GM19468 (cell line): Measurements from ENCODE around the gene ZNF789.

ENCODE experiments used
- ATAC-seq: cut with Tn5 transposase; IDR thresholded peaks from one replicate; pipeline ENCODE4 v1.9.1; 2021; ENCODE audit warnings: mild to moderate bottlenecking, moderate library complexity, moderate number of reproducible peaks; ENCODE audit not compliant: unreplicated experiment; ENCODE audit errors: extremely low read depth

ZNF789 gene

GRCh38 chr7:99457050-99457649 is 15.5 kb upstream of the ZNF789 start:
- ATAC-seq = no peak

DNA sequence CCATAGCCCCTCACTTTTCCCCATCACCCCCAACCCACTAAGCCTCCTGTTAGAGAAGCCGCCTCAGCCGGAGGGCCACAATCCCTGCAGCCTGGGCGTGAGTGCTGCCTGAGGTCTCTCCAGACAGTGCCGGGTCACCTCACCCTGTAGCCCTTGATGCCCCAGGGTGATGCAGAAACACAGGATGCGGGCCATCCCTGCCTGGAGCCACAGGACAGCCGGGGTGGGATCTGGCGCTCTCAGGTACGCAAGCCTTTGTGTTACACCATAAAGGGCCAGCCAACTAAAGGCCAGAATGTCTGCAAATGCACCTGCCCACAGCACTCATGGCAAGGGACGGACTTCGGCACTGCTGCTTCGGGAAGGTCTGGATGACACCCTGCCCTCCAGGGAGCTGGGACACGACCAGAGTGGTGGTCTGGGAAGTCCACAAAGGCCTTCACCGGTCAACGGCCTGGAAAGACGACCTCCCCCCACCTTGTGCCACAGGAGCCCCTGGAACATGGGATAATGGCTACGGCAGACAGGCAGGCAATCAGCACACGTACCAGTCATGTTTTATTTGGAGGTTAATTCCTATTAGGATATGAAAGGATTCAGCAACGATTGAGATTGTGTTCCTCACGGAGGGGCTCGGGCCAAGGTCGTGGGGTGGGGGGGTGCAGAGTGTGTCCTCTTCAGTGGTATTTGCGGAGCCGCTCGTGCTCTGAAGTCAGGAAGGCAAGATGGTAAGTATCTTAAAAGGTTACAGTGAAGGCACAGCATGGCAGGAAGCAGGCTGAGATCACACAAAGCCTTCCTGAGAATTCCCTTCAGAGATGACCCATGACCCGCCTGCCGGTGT is 14.8 kb upstream of the ZNF789 start:
- ATAC-seq = no peak

GRCh38 chr7:99459087-99459486 is 13.6 kb upstream of the ZNF789 start:
- no peak for ATAC-seq

- ATAC-seq = no peak
Observed at GRCh38 chr7:99460651-99461050, 12.0 kb upstream of the ZNF789 start.

GRCh38 chr7:99461221-99461620 is 11.5 kb upstream of the ZNF789 start:
- no peak for ATAC-seq

- no peak for ATAC-seq
Observed at GRCh38 chr7:99465421-99465768, 7.3 kb upstream of the ZNF789 start.

DNA sequence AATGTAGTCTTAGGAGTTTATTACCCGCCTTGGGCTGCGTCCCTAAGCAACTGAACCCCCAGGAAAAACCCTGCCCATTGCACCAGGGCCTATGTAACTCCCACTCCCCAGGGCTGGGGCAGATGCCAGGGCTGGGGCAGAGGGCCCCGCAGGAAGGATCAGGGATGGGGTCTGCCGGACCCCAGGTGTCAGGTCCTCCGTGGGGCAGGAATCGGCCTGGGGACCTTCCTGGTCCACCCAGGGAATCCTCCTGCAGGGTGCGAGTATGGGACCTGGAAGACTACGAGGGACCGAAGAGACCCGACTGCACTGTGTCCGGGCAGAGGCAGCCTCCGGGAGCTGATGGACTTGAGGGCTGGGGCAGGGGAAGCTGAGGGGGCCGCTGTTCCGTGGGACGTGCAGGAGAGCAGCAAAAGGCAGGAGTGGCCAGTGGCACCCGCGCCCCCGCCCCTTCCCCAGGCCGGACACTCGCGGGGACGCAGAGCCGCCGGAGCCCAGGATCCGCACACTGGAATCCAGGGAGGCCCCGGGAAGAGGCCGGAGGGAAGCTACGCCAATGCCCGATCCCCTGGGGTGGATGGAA is 4.3 kb upstream of the ZNF789 start:
- no peak for ATAC-seq

- no peak for ATAC-seq
Observed at GRCh38 chr7:99469381-99470065, 3.2 kb upstream of the ZNF789 start.

- no peak for ATAC-seq
Observed at GRCh38 chr7:99473315-99473596, 566 bp downstream of the ZNF789 start.

DNA sequence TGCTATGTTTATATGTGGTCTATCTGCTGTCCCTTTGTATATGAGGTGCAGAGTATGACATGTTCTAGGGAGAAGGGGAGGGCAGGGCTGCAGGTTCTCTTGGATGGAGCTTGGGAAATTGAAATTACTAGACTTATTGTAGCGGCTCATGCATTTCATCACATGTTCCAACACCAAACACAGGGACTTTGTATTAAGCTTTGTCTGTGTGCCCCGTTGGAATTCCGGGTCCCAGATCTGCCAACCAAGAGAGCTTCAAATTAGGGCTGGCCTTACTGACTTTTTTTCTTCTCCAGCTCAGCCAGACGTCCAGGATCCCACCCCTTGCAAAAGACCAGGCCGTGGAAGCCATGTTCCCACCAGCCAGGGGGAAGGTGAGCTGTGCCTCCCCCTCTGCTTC is 3.4 kb downstream of the ZNF789 start:
- no peak for ATAC-seq

GRCh38 chr7:99478464-99479440 is 6.1 kb downstream of the ZNF789 start:
- no peak for ATAC-seq

DNA sequence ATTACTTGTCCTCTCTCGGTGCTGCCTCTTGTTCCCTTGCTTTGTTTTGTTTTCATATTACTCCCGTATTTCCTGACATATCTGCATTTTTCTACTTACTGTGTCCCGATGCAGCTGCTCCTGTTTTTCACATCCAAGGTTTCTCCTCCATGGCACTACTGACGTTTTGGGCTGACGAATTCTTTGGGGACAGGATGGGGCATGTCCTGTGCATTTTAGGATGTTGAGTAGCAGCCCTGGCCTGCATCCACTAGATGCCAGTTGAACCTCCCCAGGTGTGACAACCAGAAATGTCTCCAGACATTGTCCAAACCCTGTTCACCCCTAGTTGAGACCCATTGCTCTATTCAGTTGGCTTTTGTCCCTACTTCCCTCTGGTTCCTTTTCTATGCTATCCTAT is 12.4 kb downstream of the ZNF789 start:
- ATAC-seq = no peak

GRCh38 chr7:99489235-99489634 is 16.5 kb downstream of the ZNF789 start:
- ATAC-seq = no peak

GRCh38 chr7:99490878-99491277 is 18.2 kb downstream of the ZNF789 start:
- ATAC-seq = no peak

DNA sequence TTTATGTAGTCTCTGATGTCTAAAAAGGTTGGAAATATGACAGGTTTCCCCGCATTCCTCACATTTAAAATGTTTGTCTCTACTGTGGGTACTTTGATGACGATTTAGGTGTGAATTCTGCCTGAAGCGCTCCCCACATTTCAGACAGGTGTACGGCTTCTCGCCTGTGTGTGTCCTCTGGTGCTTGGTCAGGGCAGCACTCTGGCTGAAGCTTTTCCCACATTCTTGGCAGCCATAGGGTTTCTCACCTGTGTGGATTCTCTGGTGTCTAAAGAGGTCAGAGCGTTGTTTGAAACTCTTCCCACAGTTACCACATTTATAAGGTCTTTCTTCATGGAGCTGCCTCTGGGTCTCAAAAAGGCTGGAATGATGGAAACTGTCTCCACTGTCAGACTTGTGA is 21.1 kb downstream of the ZNF789 start:
- ATAC-seq = no peak

- ATAC-seq = no peak
Observed at GRCh38 chr7:99497766-99498545, 25.3 kb downstream of the ZNF789 start.

DNA sequence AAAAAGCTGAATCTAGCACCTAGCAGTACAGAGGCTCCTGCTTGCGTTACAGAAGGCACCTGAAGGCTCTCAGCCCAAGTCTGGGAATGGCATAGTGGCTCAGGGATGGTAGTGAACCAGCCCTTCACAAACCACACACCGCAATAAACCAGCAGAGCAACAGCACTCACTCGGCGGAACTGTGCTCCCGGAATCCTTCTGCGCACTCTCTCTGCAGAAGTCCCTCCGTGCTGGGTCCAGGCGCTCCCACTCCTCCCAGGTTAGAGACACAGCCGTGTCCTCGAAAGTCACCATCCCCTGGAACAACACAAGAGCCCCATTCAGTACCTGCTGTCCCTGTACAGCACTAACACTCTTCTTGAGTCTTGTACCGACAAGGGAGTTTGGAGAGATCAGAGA is 25.9 kb downstream of the ZNF789 start:
- no peak for ATAC-seq

DNA sequence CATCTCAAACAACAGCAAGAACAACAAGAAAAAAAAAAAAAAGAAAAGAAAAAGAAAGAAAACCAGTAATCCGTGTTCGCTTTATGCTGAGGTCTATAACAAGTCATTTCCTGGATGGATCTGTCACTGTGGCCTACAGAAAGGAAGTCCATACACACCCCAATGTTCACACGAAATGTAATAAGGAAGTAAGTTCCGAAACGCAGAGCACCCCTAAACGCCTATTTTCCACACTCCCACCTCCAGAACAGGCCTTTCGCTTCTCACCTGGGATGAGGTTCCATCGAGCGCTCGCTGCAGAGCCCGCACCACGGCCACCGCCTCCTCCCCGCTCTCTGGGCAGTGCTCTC is 26.7 kb downstream of the ZNF789 start:
- no peak for ATAC-seq
